HG02870 (cell line): ENCODE results near the gene UBR7.
"Not testable (repeated sequence)": the region's sequence is repeated elsewhere in the genome, so short reads cannot be mapped to it uniquely, and the experiment has no call there.

Experiments
- ATAC-seq: cut with Tn5 transposase; IDR thresholded peaks from one replicate; pipeline ENCODE4 v1.9.1; 2021; ENCODE audit warnings: mild to moderate bottlenecking, moderate library complexity; ENCODE audit not compliant: unreplicated experiment

Gene UBR7

GRCh38 chr14:93186956-93187355 lies 20.1 kb upstream of the UBR7 start:
- no peak for ATAC-seq

- no peak for ATAC-seq
Observed at GRCh38 chr14:93195316-93195999, 11.6 kb upstream of the UBR7 start.

GRCh38 chr14:93199031-93199430 lies 8.0 kb upstream of the UBR7 start:
- ATAC-seq, result no peak

- ATAC-seq, result no peak
Observed at GRCh38 chr14:93200553-93200952, 6.5 kb upstream of the UBR7 start.

- ATAC-seq, result no peak
Observed at GRCh38 chr14:93201155-93201704, 5.8 kb upstream of the UBR7 start.

- peak; percentile 36 for ATAC-seq
Observed at GRCh38 chr14:93207468-93208308, 632 bp downstream of the UBR7 start.

GRCh38 chr14:93212432-93212831 lies 5.4 kb downstream of the UBR7 start:
- ATAC-seq, result peak; percentile 78

GRCh38 chr14:93214598-93214997 lies 7.5 kb downstream of the UBR7 start:
- no peak for ATAC-seq

- peak; percentile 42 for ATAC-seq
Observed at GRCh38 chr14:93219103-93219726, 12.2 kb downstream of the UBR7 start.

GRCh38 chr14:93220509-93220908 lies 13.5 kb downstream of the UBR7 start:
- no peak for ATAC-seq

GRCh38 chr14:93223565-93223964 lies 16.5 kb downstream of the UBR7 start:
- ATAC-seq, result no peak

- no peak for ATAC-seq
Observed at GRCh38 chr14:93228550-93228949, 21.5 kb downstream of the UBR7 start.

GRCh38 chr14:93230539-93230938 lies 23.5 kb downstream of the UBR7 start:
- no peak for ATAC-seq

GRCh38 chr14:93231129-93231979 lies 24.3 kb downstream of the UBR7 start:
- ATAC-seq, result no peak

GRCh38 chr14:93232159-93232558 lies 25.1 kb downstream of the UBR7 start:
- no peak for ATAC-seq

GRCh38 chr14:93233078-93233477 lies 26.0 kb downstream of the UBR7 start:
- ATAC-seq, result not testable (repeated sequence)

GRCh38 chr14:93234798-93235197 lies 27.7 kb downstream of the UBR7 start:
- ATAC-seq, result no peak

GRCh38 chr14:93239869-93240677 lies 33.0 kb downstream of the UBR7 start:
- ATAC-seq, result no peak

GRCh38 chr14:93240678-93241000 lies 33.6 kb downstream of the UBR7 start:
- ATAC-seq, result no peak
